ENCODE data around the gene NELFA.

Gene NELFA

GRCh38 chr4:1978226-1978625 is 30.5 kb downstream of the NELFA start:
- no peak overlapping the region for H3K4me3 Mint-ChIP-seq
- H3K9me3 Mint-ChIP-seq = no peaks in the 10 kb centered on the region
- H3K4me1 Mint-ChIP-seq = peaks cover 3% of the 10 kb centered on the region
- H3K27me3 Mint-ChIP-seq (ENCODE audit: low read depth, poor library complexity) = no peaks in the 10 kb centered on the region
- no peak for TF ChIP-seq CTCF (IDR thresholded peaks at IDR 0.05)
- H3K36me3 Mint-ChIP-seq (ENCODE audit: low read depth) = peaks cover 82% of the 10 kb centered on the region
- H3K27ac Mint-ChIP-seq = peak overlapping the region; percentile 77
- no peak for DNase-seq

GRCh38 chr4:1976416-1977352 is 32.1 kb downstream of the NELFA start:
- no peaks in the 10 kb centered on the region for H3K9me3 Mint-ChIP-seq
- peaks cover 85% of the 10 kb centered on the region for H3K36me3 Mint-ChIP-seq (ENCODE audit: low read depth)
- no peaks in the 10 kb centered on the region for H3K27me3 Mint-ChIP-seq (ENCODE audit: low read depth, poor library complexity)
- no peak for TF ChIP-seq CTCF (IDR thresholded peaks at IDR 0.05)
- peaks cover 3% of the 10 kb centered on the region for H3K4me1 Mint-ChIP-seq
- peak overlapping the region; percentile 45 for H3K27ac Mint-ChIP-seq
- no peak for DNase-seq
- H3K4me3 Mint-ChIP-seq = no peak overlapping the region

DNA sequence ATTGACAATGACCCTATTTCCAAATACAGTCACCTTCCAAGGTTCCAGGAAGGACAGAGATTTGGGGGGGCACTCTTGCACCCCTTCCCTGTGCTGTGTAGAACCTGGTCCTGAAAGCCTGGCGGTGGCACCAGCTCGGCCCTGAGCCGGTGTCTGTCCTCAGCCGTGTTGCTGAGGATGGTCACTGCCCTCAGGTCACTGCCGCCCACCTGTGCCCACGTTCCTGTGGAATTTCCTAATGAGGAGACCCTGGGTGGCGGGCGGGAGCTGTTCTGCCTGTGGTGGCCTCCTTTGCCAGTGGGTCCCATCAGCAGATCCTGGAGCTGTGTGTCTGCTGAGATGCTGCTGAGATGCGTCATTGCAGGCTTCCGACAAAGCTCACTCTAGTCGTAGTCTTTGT is 32.9 kb downstream of the NELFA start:
- no peak overlapping the region for H3K27ac Mint-ChIP-seq
- H3K4me1 Mint-ChIP-seq = no peaks in the 10 kb centered on the region
- peaks cover 83% of the 10 kb centered on the region for H3K36me3 Mint-ChIP-seq (ENCODE audit: low read depth)
- no peaks in the 10 kb centered on the region for H3K27me3 Mint-ChIP-seq (ENCODE audit: low read depth, poor library complexity)
- H3K4me3 Mint-ChIP-seq = no peak overlapping the region
- no peaks in the 10 kb centered on the region for H3K9me3 Mint-ChIP-seq
- TF ChIP-seq CTCF (IDR thresholded peaks at IDR 0.05) = no peak
- no peak for DNase-seq

GRCh38 chr4:1975391-1975801 is 33.4 kb downstream of the NELFA start:
- H3K4me3 Mint-ChIP-seq = no peak overlapping the region
- H3K36me3 Mint-ChIP-seq (ENCODE audit: low read depth) = peaks cover 86% of the 10 kb centered on the region
- no peak for TF ChIP-seq CTCF (IDR thresholded peaks at IDR 0.05)
- H3K4me1 Mint-ChIP-seq = no peaks in the 10 kb centered on the region
- no peak for DNase-seq
- H3K9me3 Mint-ChIP-seq = no peaks in the 10 kb centered on the region
- no peaks in the 10 kb centered on the region for H3K27me3 Mint-ChIP-seq (ENCODE audit: low read depth, poor library complexity)
- no peak overlapping the region for H3K27ac Mint-ChIP-seq

DNA sequence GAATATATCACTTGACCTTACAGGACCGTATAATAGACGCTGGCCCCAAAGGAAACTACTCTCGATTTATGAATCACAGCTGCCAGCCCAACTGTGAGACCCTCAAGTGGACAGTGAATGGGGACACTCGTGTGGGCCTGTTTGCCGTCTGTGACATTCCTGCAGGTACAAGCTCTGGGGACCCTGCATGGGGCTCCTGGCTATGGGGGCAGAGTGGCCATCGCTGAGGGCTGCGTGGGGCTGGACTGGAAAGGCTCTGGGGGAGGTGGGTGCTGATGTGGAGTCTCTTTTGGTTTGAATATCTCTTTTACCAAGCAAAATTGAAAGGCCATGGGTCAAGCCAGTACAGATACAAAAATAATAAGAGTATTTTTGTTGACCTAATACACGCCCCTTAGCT is 33.9 kb downstream of the NELFA start:
- Mint-ChIP-seq H3K27ac (no peak overlapping the region), H3K4me1 (no peaks in the 10 kb centered on the region), H3K4me3 (no peak overlapping the region), H3K9me3 (no peaks in the 10 kb centered on the region), H3K36me3 (ENCODE audit: low read depth) (peaks cover 86% of the 10 kb centered on the region), H3K27me3 (ENCODE audit: low read depth, poor library complexity) (no peaks in the 10 kb centered on the region)
- no peak for TF ChIP-seq CTCF (IDR thresholded peaks at IDR 0.05)
- DNase-seq = no peak

DNA sequence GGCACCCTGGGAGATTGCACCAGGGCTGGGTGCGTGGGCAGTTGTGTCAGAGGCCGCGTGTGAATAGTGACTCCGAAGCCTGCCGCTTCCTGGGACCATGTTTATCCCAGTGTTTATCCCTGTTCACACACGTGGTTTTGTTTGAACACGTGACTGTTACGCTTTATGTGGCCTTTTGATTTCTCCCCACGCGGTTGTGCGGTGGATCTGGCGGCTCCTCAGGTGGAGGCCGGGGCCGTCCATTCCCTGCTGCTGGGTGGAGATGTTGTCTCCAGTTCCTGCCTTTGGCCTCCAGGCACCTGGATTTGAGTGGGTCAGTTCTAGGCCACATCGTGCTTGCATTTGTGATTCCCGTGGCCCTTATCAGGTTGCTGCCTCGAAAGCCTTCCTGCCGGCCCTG is 35.1 kb downstream of the NELFA start:
- H3K9me3 Mint-ChIP-seq = no peaks in the 10 kb centered on the region
- H3K4me1 Mint-ChIP-seq = no peaks in the 10 kb centered on the region
- H3K27ac Mint-ChIP-seq = no peak overlapping the region
- no peak overlapping the region for H3K4me3 Mint-ChIP-seq
- H3K27me3 Mint-ChIP-seq (ENCODE audit: low read depth, poor library complexity) = no peaks in the 10 kb centered on the region
- no peak for TF ChIP-seq CTCF (IDR thresholded peaks at IDR 0.05)
- H3K36me3 Mint-ChIP-seq (ENCODE audit: low read depth) = peaks cover 86% of the 10 kb centered on the region
- DNase-seq = no peak

Measured in nephron progenitor cell (in vitro differentiated cells).